HCT116 (cell line): ENCODE data around the gene NEK7. TPM values are rescaled to one million over a fixed set of nuclear protein-coding genes. Genes with fewer than 3 reads are reported as not detected.

Experiments
- ATAC-seq: fragments of 200-7000 bp; cut with Tn5 transposase; 2 replicates; pipeline ENCODE4 v1.9.1; 2020; ENCODE audit warnings: mild to moderate bottlenecking, moderate library complexity
- BruUV-seq: library from RNA; stranded (reverse); fragments of 400-500 nt; replicated peaks from 2 replicates; lab custom pipeline; 2021; lab: Mats Ljungman, UMichigan
- CTCF ChIA-PET: fragments of 300-600 bp; sonication (Branson Sonifier 250); formaldehyde crosslinking; loops from one replicate; lab custom pipeline; 2021; ENCODE audit warnings: antibody characterized with exemption; lab: Charles Lee
- POLR2A ChIA-PET: fragments of 300-600, 350-600 bp; sonication (Branson Sonifier 250); formaldehyde crosslinking; loops from one replicate; lab custom pipeline; 2021; ENCODE audit warnings: antibody characterized with exemption; lab: Charles Lee
- RAD21 ChIA-PET, 2 experiments: fragments of 300-600 bp; sonication (Branson Sonifier 250); formaldehyde crosslinking; loops; one replicate each; lab custom pipeline; 2023; ENCODE audit warnings: low total read pairs in 2 of 2; ENCODE audit not compliant: uncharacterized antibody in 2 of 2, unreplicated experiment in 2 of 2, low non-redundant PET in 1 of 2; lab: Charles Lee
- DNase-seq: peaks from one replicate; pipeline ENCODE4 v3.0.0-alpha.2; 2010; ENCODE audit warnings: low read depth, low spot score
- H2AFZ ChIP-seq: fragments of 200-600 bp; shearing (Covaris generic), sonication (generic); 2 replicates; pipeline ENCODE4 v1.6.1; 2017; ENCODE audit warnings: low read depth, mixed run types, mixed read lengths, antibody characterized with exemption, low read length; ENCODE audit not compliant: poor library complexity, severe bottlenecking
- H3K27ac ChIP-seq: 2 replicates; pipeline ENCODE4 v1.5.1; 2012; ENCODE audit warnings: low read depth, low read length
- H3K27me3 ChIP-seq: fragments of 200-600 bp; sonication (generic); 2 replicates; pipeline ENCODE4 v1.6.1; 2016; ENCODE audit warnings: mixed run types, low read length, mixed read lengths; ENCODE audit not compliant: insufficient read depth
- H3K36me3 ChIP-seq, 2 experiments: fragments of 200-500 bp in 1 of 2; fragments of 200-600 bp in 1 of 2; sonication (Bioruptor generic) in 1 of 2; sonication (generic) in 1 of 2; 2 replicates each; pipeline versions ENCODE4 v1.5.1 to v1.6.1; 2014 to 2016; ENCODE audit warnings: low read length in 2 of 2, inconsistent platforms in 1 of 2, mixed read lengths in 1 of 2, mixed run types in 1 of 2; ENCODE audit not compliant: insufficient read depth in 2 of 2, control insufficient read depth in 1 of 2
- H3K4me1 ChIP-seq, 2 experiments: fragments of 200-600 bp in 1 of 2; sonication (generic) in 1 of 2; 2 replicates each; pipeline versions ENCODE4 v1.5.1 to v1.6.1; 2012 to 2017; ENCODE audit warnings: low read length in 2 of 2, inconsistent platforms in 1 of 2, mild to moderate bottlenecking in 1 of 2, mixed read lengths in 1 of 2, mixed run types in 1 of 2, moderate library complexity in 1 of 2; ENCODE audit not compliant: insufficient read depth in 2 of 2, control insufficient read depth in 1 of 2
- H3K4me2 ChIP-seq: fragments of 200-600 bp; sonication (generic); 2 replicates; pipeline ENCODE4 v1.6.1; 2017; ENCODE audit warnings: mixed run types, low read length, mixed read lengths
- H3K4me3 ChIP-seq, 2 experiments: fragments of 200-600 bp in 1 of 2; sonication (generic) in 1 of 2; replicated peaks in 1 of 2; 2 replicates each; pipeline ENCODE4 v1.5.1; 2011 to 2016; ENCODE audit warnings: low read length in 2 of 2, control low read depth in 1 of 2, low read depth in 1 of 2, mild to moderate bottlenecking in 1 of 2, mixed read lengths in 1 of 2, mixed run types in 1 of 2
- H3K79me2 ChIP-seq: fragments of 200-600 bp; sonication (generic); 2 replicates; pipeline ENCODE4 v1.6.1; 2017; ENCODE audit warnings: mild to moderate bottlenecking, mixed run types, low read length, moderate library complexity, mixed read lengths; ENCODE audit not compliant: insufficient read depth
- H3K9ac ChIP-seq: fragments of 200-600 bp; sonication (generic); 2 replicates; pipeline ENCODE4 v1.6.1; 2016; ENCODE audit warnings: low read length, mixed read lengths
- H3K9me2 ChIP-seq: fragments of 200-600 bp; sonication (generic), shearing (Covaris generic); 2 replicates; pipeline ENCODE4 v1.6.1; 2017; ENCODE audit warnings: mixed run types, mild to moderate bottlenecking, moderate library complexity; ENCODE audit not compliant: insufficient read depth
- H3K9me3 ChIP-seq, 2 experiments: fragments of 200-500 bp in 1 of 2; fragments of 200-600 bp in 1 of 2; sonication (Bioruptor generic) in 1 of 2; sonication (generic) in 1 of 2; 2 replicates each; pipeline ENCODE4 v1.6.1; 2014 to 2017; ENCODE audit warnings: low read length in 2 of 2, mixed read lengths in 2 of 2, inconsistent platforms in 1 of 2, low read depth in 1 of 2, mild to moderate bottlenecking in 1 of 2, mixed run types in 1 of 2, moderate library complexity in 1 of 2; ENCODE audit not compliant: control insufficient read depth in 1 of 2, insufficient read depth in 1 of 2
- H4K20me1 ChIP-seq: fragments of 200-600 bp; sonication (generic), shearing (Covaris generic); 2 replicates; pipeline ENCODE4 v1.6.1; 2017; ENCODE audit warnings: mixed run types, mild to moderate bottlenecking, moderate library complexity; ENCODE audit not compliant: insufficient read depth
- ATF3 ChIP-seq: IDR thresholded peaks from 2 replicates; pipeline ENCODE4 v1.6.1; 2012
- CBX3 ChIP-seq: IDR thresholded peaks from 2 replicates; pipeline ENCODE4 v1.6.1; 2012; ENCODE audit warnings: low read depth
- CEBPB ChIP-seq: IDR thresholded peaks from 2 replicates; pipeline ENCODE4 v1.6.1; 2012; ENCODE audit warnings: low read depth
- CTCF ChIP-seq, 3 experiments: fragments of 200-600 bp in 1 of 3; sonication (generic) in 1 of 3; IDR thresholded peaks in 2 of 3; conservative IDR thresholded peaks in 1 of 3; 2 replicates each; pipeline ENCODE4 v1.5.1; 2012 to 2017; ENCODE audit warnings: low read depth in 2 of 3, low read length in 2 of 3, antibody characterized with exemption in 1 of 3, borderline replicate concordance in 1 of 3, control low read depth in 1 of 3, mild to moderate bottlenecking in 1 of 3, mixed read lengths in 1 of 3, mixed run types in 1 of 3, moderate library complexity in 1 of 3; ENCODE audit not compliant: insufficient read depth in 1 of 3
- EZH2 ChIP-seq: fragments of 200-600 bp; sonication (generic); IDR thresholded peaks from 2 replicates; pipeline ENCODE4 v1.6.1; 2017; ENCODE audit warnings: antibody characterized with exemption, mixed run types
- FOSL1 ChIP-seq: IDR thresholded peaks from 2 replicates; pipeline ENCODE4 v1.6.1; 2012; ENCODE audit warnings: low read depth
- RAD21 ChIP-seq: IDR thresholded peaks from 2 replicates; pipeline ENCODE4 v1.6.1; 2012; ENCODE audit warnings: low read depth, mild to moderate bottlenecking
- SIN3A ChIP-seq: IDR thresholded peaks from 2 replicates; pipeline ENCODE4 v1.6.1; 2012; ENCODE audit warnings: low read depth
- SP1 ChIP-seq: IDR thresholded peaks from 2 replicates; pipeline ENCODE4 v1.6.1; 2012; ENCODE audit warnings: low read depth
- ZBTB33 ChIP-seq: IDR thresholded peaks from 2 replicates; pipeline ENCODE4 v1.6.1; 2011; ENCODE audit warnings: mild to moderate bottlenecking, low read length, moderate library complexity; ENCODE audit not compliant: insufficient replicate concordance; ENCODE audit errors: extremely low read depth
- ZFX ChIP-seq: fragments of 450-650 bp; IDR thresholded peaks from 2 replicates; pipeline ENCODE4 v1.6.1; 2017
- intact Hi-C: fragments of 100-400 bp; cut with micrococcal nuclease; formaldehyde crosslinking; loops from 2 replicates; pipeline ENCODE4 v1.10.0; 2022
- total RNA-seq: library from RNA; stranded (reverse); gene quantifications from one replicate; pipeline ENCODE4 v1.2.1, GENCODE V29; 2021; ENCODE audit not compliant: unreplicated experiment

Gene NEK7
- total RNA-seq, 1 experiment from 2014 or later, result 33.0 TPM

GRCh38 chr1:198157847-198158725 lies 1.3 kb downstream of the NEK7 start:
- Histone ChIP-seq H3K9me2 (no peaks in the 10 kb centered on the region), H3K36me3 (no peaks in the 10 kb centered on the region), H3K4me3 (peak overlapping the region; percentile 72 to 79), H3K9me3 (no peaks in the 10 kb centered on the region), H3K4me1 (peaks cover 8 to 33% of the 10 kb centered on the region in 2 experiments; a peak in 3 of 4 replicates), H3K27me3 (no peaks in the 10 kb centered on the region), H4K20me1 (no peaks in the 10 kb centered on the region), H3K9ac (peak overlapping the region; percentile 75), H3K27ac (peak overlapping the region; percentile 81), H3K79me2 (peaks cover 53% of the 10 kb centered on the region), H2AFZ (peak overlapping the region; percentile 74), H3K4me2 (peak overlapping the region; percentile 97)
- POLR2A ChIA-PET, result no interaction called here
- intact Hi-C loops, result loop anchor here (10.0 kb wide), 1 partner anchor 543 kb away; no protein-coding TSS in a partner anchor
- RAD21 ChIA-PET, result no interaction called here
- ATAC-seq (no peak), DNase-seq (no peak)
- CTCF ChIA-PET, result no interaction called here
- no TSS peak for BruUV-seq
- no peak for TF ChIP-seq EZH2
- TF ChIP-seq FOSL1, result no peak
- TF ChIP-seq CEBPB, result 0 out of 2 replicates have a peak, but pooled peaks have one; percentile 42
- TF ChIP-seq CBX3, result no peak
- no peak for TF ChIP-seq ATF3

GRCh38 chr1:198158735-198159589 lies 2.2 kb downstream of the NEK7 start:
- Histone ChIP-seq H3K79me2 (peaks cover 62% of the 10 kb centered on the region), H2AFZ (peak overlapping the region; percentile 74), H3K4me2 (peak overlapping the region; percentile 97), H3K27me3 (no peaks in the 10 kb centered on the region), H3K9ac (peak overlapping the region; percentile 75), H3K27ac (peak overlapping the region; percentile 81), H3K9me3 (no peaks in the 10 kb centered on the region), H3K36me3 (no peaks in the 10 kb centered on the region), H3K4me1 (peaks cover 8 to 33% of the 10 kb centered on the region in 2 experiments; a peak in 3 of 4 replicates), H3K4me3 (peak overlapping the region; percentile 72 to 79), H3K9me2 (no peaks in the 10 kb centered on the region), H4K20me1 (no peaks in the 10 kb centered on the region)
- DNase-seq (peak; percentile 75), ATAC-seq (peak; percentile 80)
- BruUV-seq, result TSS peak; percentile 69
- CTCF ChIA-PET, result no interaction called here
- intact Hi-C loops, result loop anchor here (10.0 kb wide), 1 partner anchor 544 kb away; no protein-coding TSS in a partner anchor
- POLR2A ChIA-PET, result no interaction called here
- RAD21 ChIA-PET, result no interaction called here
- peak; percentile 69; the same call in 1 of the 2 replicates for TF ChIP-seq ZFX
- TF ChIP-seq CTCF (IDR thresholded peaks at IDR 0.05 in 2 of 3, conservative IDR thresholded peaks at IDR 0.05 in 1 of 3; ENCODE audit: borderline replicate concordance in 1 of 3, insufficient read depth in 1 of 3, low read depth in 2 of 3, low read length in 2 of 3), result no peak
- no peak for TF ChIP-seq RAD21
- TF ChIP-seq ZBTB33, result no peak
- TF ChIP-seq ATF3, result no peak
- TF ChIP-seq SP1, result peak; percentile 64; the same call in 1 of the 2 replicates
- peak; percentile 48 for TF ChIP-seq SIN3A
- no peak for TF ChIP-seq CEBPB
